ENCODE data around the gene PRG2. TPM values are rescaled to one million over a fixed set of nuclear protein-coding genes. Genes with fewer than 3 reads are reported as not detected.

Gene PRG2
- total RNA-seq, 6 donors from 2014 or later = 0.30 to 2.6 (median 1.6) TPM; not detected in 2

DNA sequence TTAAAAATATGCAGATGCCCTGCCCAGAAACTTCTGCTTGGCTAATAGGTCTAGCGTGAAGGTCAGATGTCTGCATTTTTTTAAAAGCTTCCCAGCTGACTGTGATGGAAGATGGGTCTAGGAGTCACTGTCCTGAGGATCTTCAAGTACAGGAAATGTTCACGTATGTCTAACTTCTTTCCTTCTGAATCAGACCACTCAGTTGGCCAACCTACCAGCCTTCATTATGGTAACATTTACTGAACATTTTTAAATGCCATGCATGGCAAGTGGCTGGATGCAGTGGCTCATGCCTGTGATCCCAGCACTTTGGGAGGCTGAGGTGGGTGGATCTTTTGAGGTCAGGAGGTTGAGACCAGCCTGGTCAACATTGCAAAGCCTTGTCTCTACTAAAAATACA lies 1.1 kb upstream of the PRG2 start:
- no peak for TF ChIP-seq POLR2A (IDR thresholded peaks at IDR 0.05)
- TF ChIP-seq EP300 (IDR thresholded peaks at IDR 0.05) = no peak
- TF ChIP-seq POLR2AphosphoS5 (IDR thresholded peaks at IDR 0.05) = no peak
- TF ChIP-seq, protein P1, sequence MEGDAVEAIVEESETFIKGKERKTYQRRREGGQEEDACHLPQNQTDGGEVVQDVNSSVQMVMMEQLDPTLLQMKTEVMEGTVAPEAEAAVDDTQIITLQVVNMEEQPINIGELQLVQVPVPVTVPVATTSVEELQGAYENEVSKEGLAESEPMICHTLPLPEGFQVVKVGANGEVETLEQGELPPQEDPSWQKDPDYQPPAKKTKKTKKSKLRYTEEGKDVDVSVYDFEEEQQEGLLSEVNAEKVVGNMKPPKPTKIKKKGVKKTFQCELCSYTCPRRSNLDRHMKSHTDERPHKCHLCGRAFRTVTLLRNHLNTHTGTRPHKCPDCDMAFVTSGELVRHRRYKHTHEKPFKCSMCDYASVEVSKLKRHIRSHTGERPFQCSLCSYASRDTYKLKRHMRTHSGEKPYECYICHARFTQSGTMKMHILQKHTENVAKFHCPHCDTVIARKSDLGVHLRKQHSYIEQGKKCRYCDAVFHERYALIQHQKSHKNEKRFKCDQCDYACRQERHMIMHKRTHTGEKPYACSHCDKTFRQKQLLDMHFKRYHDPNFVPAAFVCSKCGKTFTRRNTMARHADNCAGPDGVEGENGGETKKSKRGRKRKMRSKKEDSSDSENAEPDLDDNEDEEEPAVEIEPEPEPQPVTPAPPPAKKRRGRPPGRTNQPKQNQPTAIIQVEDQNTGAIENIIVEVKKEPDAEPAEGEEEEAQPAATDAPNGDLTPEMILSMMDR (IDR thresholded peaks at IDR 0.05) = no peak

DNA sequence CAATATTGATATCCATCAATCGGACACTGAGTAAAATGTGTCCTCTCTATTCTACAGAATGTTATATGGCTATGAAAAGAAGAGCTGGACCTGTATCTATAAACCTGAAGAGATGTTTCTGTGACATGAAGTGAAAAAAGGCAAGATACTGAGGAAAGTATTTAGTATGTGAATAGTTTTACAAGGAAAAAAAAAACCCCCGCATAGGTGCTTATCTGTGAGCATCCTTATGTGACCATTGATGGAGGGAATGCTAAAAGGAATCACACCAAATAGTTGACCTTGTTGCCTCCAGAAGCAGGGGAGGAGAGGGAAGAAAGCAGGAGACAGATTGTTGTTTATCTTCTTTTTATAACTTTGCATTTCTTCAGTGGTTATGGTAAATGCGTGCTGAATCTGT lies 661 bp upstream of the PRG2 start:
- Histone ChIP-seq H3K36me3 (no peaks in the 10 kb centered on the region), H3K27ac (no peak overlapping the region), H3K27me3 (no peaks in the 10 kb centered on the region), H3K4me1 (no peaks in the 10 kb centered on the region), H3K4me3 (no peak overlapping the region), H3K9me3 (no peaks in the 10 kb centered on the region)
- DNase-seq (no peak), ATAC-seq (ENCODE audit: low FRiP score in 2 of 2) (no peak)
- WGBS, 2 donors = 85 to 94% methylated on average over 3 of the region's 3 CpGs
- TF ChIP-seq POLR2AphosphoS5 (IDR thresholded peaks at IDR 0.05) = no peak
- TF ChIP-seq, protein P1 (IDR thresholded peaks at IDR 0.05) = no peak

More for the DNA sequence above, 1.1 kb upstream of the PRG2 start:
- H3K27ac ChIP-seq = no peak overlapping the region
- no peaks in the 10 kb centered on the region for H3K9me3 ChIP-seq
- 63 to 68% methylated on average over 2 of the region's 2 CpGs for WGBS, 2 donors
- DNase-seq = no peak
- no peaks in the 10 kb centered on the region for H3K27me3 ChIP-seq
- no peak overlapping the region for H3K4me3 ChIP-seq
- no peaks in the 10 kb centered on the region for H3K4me1 ChIP-seq
- no peaks in the 10 kb centered on the region for H3K36me3 ChIP-seq
- ATAC-seq (ENCODE audit: low FRiP score in 2 of 2) = no peak

DNA sequence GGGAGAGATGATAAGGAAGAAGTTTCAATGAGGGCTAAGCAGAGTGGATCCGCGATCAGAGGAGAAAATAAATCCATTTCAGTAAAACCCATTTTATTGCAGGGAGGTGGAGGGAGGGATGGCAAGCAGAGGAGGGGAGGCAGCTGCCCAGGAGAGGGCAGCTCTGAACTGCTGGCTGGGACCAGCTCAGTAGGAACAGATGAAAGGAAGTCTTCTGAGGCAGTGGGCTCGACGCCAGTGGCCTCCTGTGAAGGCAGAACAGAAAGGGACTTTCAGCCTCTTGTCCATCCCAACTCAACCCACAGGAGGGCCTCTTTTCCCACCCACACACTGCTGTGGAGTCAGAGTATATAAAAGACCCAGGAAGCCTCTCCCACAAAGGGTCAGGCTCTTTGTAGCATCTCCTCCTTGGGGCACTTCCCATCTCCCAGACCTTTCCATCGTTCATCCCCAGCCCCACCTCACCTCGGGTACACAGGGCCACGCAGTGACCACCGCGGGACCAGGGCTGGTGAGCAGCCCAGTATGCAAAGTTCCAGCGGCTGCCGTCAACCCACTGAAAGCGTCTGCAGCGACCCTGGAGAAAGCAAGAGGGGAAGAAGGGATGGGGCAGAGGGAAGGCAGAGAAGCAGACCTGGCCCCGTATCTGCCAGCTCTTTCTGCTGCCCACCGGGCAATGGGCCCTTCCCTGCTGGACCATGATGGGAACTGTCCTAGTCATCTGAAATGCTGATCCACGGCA lies 3.0 kb downstream of the PRG2 start:
- 72 to 75% methylated on average over 14 to 16 of the region's 16 CpGs for WGBS, 2 donors
- Histone ChIP-seq H3K27me3 (no peaks in the 10 kb centered on the region), H3K36me3 (no peaks in the 10 kb centered on the region), H3K4me1 (no peaks in the 10 kb centered on the region), H3K4me3 (no peak overlapping the region), H3K27ac (no peak overlapping the region), H3K9me3 (no peaks in the 10 kb centered on the region)
- TF ChIP-seq, protein P1 (IDR thresholded peaks at IDR 0.05) = no peak
- TF ChIP-seq POLR2AphosphoS5 (IDR thresholded peaks at IDR 0.05) = no peak
- ATAC-seq (ENCODE audit: low FRiP score in 2 of 2) (peak in 1 of 2 donors; percentile 13), DNase-seq (peak in 1 of 2 donors; percentile 51)

GRCh38 chr11:57386178-57386940 lies 4.1 kb downstream of the PRG2 start:
- TF ChIP-seq EP300 (IDR thresholded peaks at IDR 0.05) (no peak), POLR2AphosphoS5 (IDR thresholded peaks at IDR 0.05) (no peak), POLR2A (IDR thresholded peaks at IDR 0.05) (no peak)
- TF ChIP-seq, protein P1 (IDR thresholded peaks at IDR 0.05) = no peak
- WGBS, 2 donors = 79 to 87% methylated on average over 5 of the region's 5 CpGs
- no peaks in the 10 kb centered on the region for H3K27me3 ChIP-seq
- H3K4me1 ChIP-seq = no peaks in the 10 kb centered on the region
- DNase-seq = no peak
- no peaks in the 10 kb centered on the region for H3K9me3 ChIP-seq
- no peak overlapping the region for H3K27ac ChIP-seq
- no peak for ATAC-seq (ENCODE audit: low FRiP score in 2 of 2)
- H3K4me3 ChIP-seq = no peak overlapping the region
- H3K36me3 ChIP-seq = no peaks in the 10 kb centered on the region

Data from upper lobe of left lung (tissue), 6 donors.